Measurements from ENCODE around the gene OLFML2B. TPM values are rescaled to one million over a fixed set of nuclear protein-coding genes. Genes with fewer than 3 reads are reported as not detected.

Gene OLFML2B
- total RNA-seq, 1 experiment from 2014 or later: 1.4 TPM

DNA sequence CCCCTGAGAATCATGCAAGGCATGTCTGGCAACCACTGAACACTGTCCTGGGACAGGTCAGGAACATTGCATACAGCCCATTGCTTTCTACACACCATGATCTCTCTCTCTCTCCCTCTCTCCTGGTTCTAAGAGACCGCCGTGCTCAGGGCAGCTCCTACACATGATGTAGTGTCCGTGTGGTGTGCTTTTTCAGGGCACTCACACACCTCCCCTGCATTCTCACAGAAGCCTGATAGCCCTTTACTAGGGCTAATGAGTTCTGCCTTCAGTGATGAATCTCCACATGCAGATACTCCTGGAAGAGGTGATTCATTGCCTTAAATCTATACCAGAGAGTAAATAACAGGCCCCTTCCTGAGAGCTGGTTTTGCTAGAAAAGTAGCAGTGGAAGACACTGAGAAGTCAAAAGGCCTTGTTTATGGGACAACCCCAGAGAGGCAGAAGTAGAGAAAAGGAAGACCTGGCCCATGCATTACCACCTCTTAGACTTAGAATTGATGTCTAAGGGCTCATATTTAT lies 7.2 kb upstream of the OLFML2B start:
- Histone ChIP-seq H2AK5ac (ENCODE audit: insufficient read length, low read length) (no peak overlapping the region), H3K14ac (ENCODE audit: insufficient read depth, low read length) (no peak overlapping the region), H3K27ac (ENCODE audit: insufficient read length, low read depth, low read length) (no peak overlapping the region), H3K79me2 (ENCODE audit: insufficient read depth, low read length) (no peaks in the 10 kb centered on the region), H3K56ac (ENCODE audit: insufficient read length, low read depth, low read length) (no peak overlapping the region), H3K4me1 (ENCODE audit: insufficient read depth, low read length) (no peaks in the 10 kb centered on the region), H3K4ac (ENCODE audit: low read depth, low read length) (no peak overlapping the region), H3K9me3 (ENCODE audit: control insufficient read depth, low read depth, low read length) (no peaks in the 10 kb centered on the region), H2BK15ac (ENCODE audit: low read depth, low read length) (no peak overlapping the region), H4K91ac (ENCODE audit: insufficient read length, low read depth, low read length) (no peak overlapping the region), H3K79me1 (ENCODE audit: insufficient read depth, low read depth, low read length, poor library complexity, severe bottlenecking) (no peaks in the 10 kb centered on the region), H4K20me1 (ENCODE audit: control insufficient read depth, insufficient read depth, insufficient read length) (no peaks in the 10 kb centered on the region), H3K9ac (ENCODE audit: extremely low read depth, insufficient read length, low read length) (no peak overlapping the region), H3K18ac (ENCODE audit: insufficient read length, low read depth, low read length) (no peak overlapping the region), H2BK20ac (ENCODE audit: low read depth, low read length, poor library complexity, severe bottlenecking) (no peak overlapping the region), H3K23ac (ENCODE audit: insufficient read length, low read depth, low read length) (no peak overlapping the region), H4K8ac (replicated peaks; ENCODE audit: insufficient read length, low read depth, low read length) (no peak overlapping the region), H3K4me2 (ENCODE audit: insufficient read depth, insufficient read length, low read length) (no peak overlapping the region), H2BK5ac (ENCODE audit: insufficient read length, low read length) (no peak overlapping the region), H3K27me3 (ENCODE audit: insufficient read depth, low read length) (no peaks in the 10 kb centered on the region; the same call in 1 of the 2 replicates), H2BK12ac (ENCODE audit: insufficient read length, low read depth, low read length) (no peak overlapping the region), H2BK120ac (ENCODE audit: low read depth, low read length, poor library complexity, severe bottlenecking) (no peak overlapping the region), H3K23me2 (ENCODE audit: insufficient read length, low read depth, low read length, poor library complexity, severe bottlenecking) (no peaks in the 10 kb centered on the region), H4K5ac (ENCODE audit: insufficient read length, low read depth, low read length) (no peak overlapping the region), H3T11ph (ENCODE audit: low read length) (no peak overlapping the region), H2AFZ (ENCODE audit: low read length) (no peak overlapping the region)
- Mint-ChIP-seq H3K4me1 (no peaks in the 10 kb centered on the region), H3K4me3 (no peak overlapping the region), H3K27me3 (ENCODE audit: low read depth) (peaks cover 39% of the 10 kb centered on the region), H3K9me3 (no peaks in the 10 kb centered on the region), H3K27ac (no peak overlapping the region), H3K36me3 (ENCODE audit: insufficient read depth in 1 of 3, low read depth in 3 of 3) (no peaks in the 10 kb centered on the region)
- TF ChIP-seq CTCF (conservative IDR thresholded peaks at IDR 0.05): no peak
- no CpG with 5 or more reads among the region's 3 CpGs for WGBS (ENCODE audit: extremely low coverage, insufficient read length, low lambda C conversion rate)
- DNase-seq: no peak

Measured in H9 (cell line).